SU-DHL-6 (cell line): Measurements from ENCODE around the gene KAZN.

Experiments used
- CTCF ChIP-seq: fragments of 200-600 bp; sonication (generic); IDR thresholded peaks from one replicate; pipeline ENCODE4 v1.5.1; 2017; ENCODE audit warnings: antibody characterized with exemption, mild to moderate bottlenecking, low read length, moderate library complexity; ENCODE audit not compliant: insufficient read depth, poor library complexity, severe bottlenecking
- EZH2phosphoT487 ChIP-seq: fragments of 200-600 bp; sonication (generic), shearing (Covaris generic); conservative IDR thresholded peaks from 2 replicates; pipeline ENCODE4 v1.6.1; 2018; ENCODE audit warnings: mild to moderate bottlenecking, antibody characterized with exemption, low read length, moderate library complexity, mixed read lengths

- no peak for TF ChIP-seq CTCF
- no peak for TF ChIP-seq EZH2phosphoT487
These were observed 246.6 kb downstream of the KAZN start for GRCh38 chr1:14844923-14845617.
